H9 (cell line): ENCODE data around the gene INHBB. TPM values are rescaled to one million over a fixed set of nuclear protein-coding genes. Genes with fewer than 3 reads are reported as not detected.

Source experiments
- DNase-seq: peaks from one replicate; pipeline ENCODE4 v3.0.0-alpha.2; 2017
- H2AFZ ChIP-seq: one replicate; pipeline ENCODE4 v1.6.1; 2013; ENCODE audit warnings: mild to moderate bottlenecking, low read length, control low read depth, moderate library complexity
- H2AK5ac ChIP-seq: 2 replicates; pipeline ENCODE4 v1.6.1; 2013; ENCODE audit warnings: low read length, control low read depth, mixed read lengths; ENCODE audit not compliant: insufficient read length
- H2BK120ac ChIP-seq: one replicate; pipeline ENCODE4 v1.6.1; 2013; ENCODE audit warnings: low read depth, mild to moderate bottlenecking, low read length, control low read depth, inconsistent platforms; ENCODE audit not compliant: poor library complexity, severe bottlenecking
- H2BK12ac ChIP-seq: 2 replicates; pipeline ENCODE4 v1.6.1; 2013; ENCODE audit warnings: low read length, control low read depth, mixed read lengths, low read depth; ENCODE audit not compliant: insufficient read length
- H2BK15ac ChIP-seq: 2 replicates; pipeline ENCODE4 v1.6.1; 2013; ENCODE audit warnings: low read depth, low read length, control low read depth
- H2BK20ac ChIP-seq: one replicate; pipeline ENCODE4 v1.6.1; 2013; ENCODE audit warnings: low read depth, mild to moderate bottlenecking, low read length, control low read depth, inconsistent platforms; ENCODE audit not compliant: poor library complexity, severe bottlenecking
- H2BK5ac ChIP-seq: 2 replicates; pipeline ENCODE4 v1.6.1; 2013; ENCODE audit warnings: low read length, control low read depth, mixed read lengths; ENCODE audit not compliant: insufficient read length
- H3K14ac ChIP-seq: 2 replicates; pipeline ENCODE4 v1.6.1; 2013; ENCODE audit warnings: low read length, control low read depth; ENCODE audit not compliant: insufficient read depth
- H3K18ac ChIP-seq: 2 replicates; pipeline ENCODE4 v1.6.1; 2013; ENCODE audit warnings: low read depth, mild to moderate bottlenecking, mixed read lengths, low read length, control low read depth; ENCODE audit not compliant: insufficient read length
- H3K23ac ChIP-seq: 2 replicates; pipeline ENCODE4 v1.6.1; 2013; ENCODE audit warnings: low read length, control low read depth, mixed read lengths, low read depth; ENCODE audit not compliant: insufficient read length
- H3K23me2 ChIP-seq: 2 replicates; pipeline ENCODE4 v1.6.1; 2013; ENCODE audit warnings: low read depth, mild to moderate bottlenecking, mixed read lengths, low read length, control low read depth; ENCODE audit not compliant: insufficient read length, poor library complexity, severe bottlenecking
- H3K27ac ChIP-seq: 2 replicates; pipeline ENCODE4 v1.5.1; 2013; ENCODE audit warnings: low read length, control low read depth, mixed read lengths, low read depth; ENCODE audit not compliant: insufficient read length
- H3K27me3 ChIP-seq: 2 replicates; pipeline ENCODE4 v1.6.1; 2013; ENCODE audit warnings: low read length, control low read depth, inconsistent platforms; ENCODE audit not compliant: insufficient read depth
- H3K4ac ChIP-seq: 2 replicates; pipeline ENCODE4 v1.6.1; 2013; ENCODE audit warnings: low read depth, mild to moderate bottlenecking, control low read depth, inconsistent platforms, low read length, moderate library complexity
- H3K4me1 ChIP-seq: 2 replicates; pipeline ENCODE4 v1.6.1; 2013; ENCODE audit warnings: low read length, control low read depth, inconsistent platforms; ENCODE audit not compliant: insufficient read depth
- H3K4me2 ChIP-seq: 2 replicates; pipeline ENCODE4 v1.6.1; 2013; ENCODE audit warnings: low read length, control low read depth, mixed read lengths; ENCODE audit not compliant: insufficient read length, insufficient read depth
- H3K56ac ChIP-seq: 2 replicates; pipeline ENCODE4 v1.6.1; 2013; ENCODE audit warnings: low read depth, mild to moderate bottlenecking, mixed read lengths, low read length, control low read depth; ENCODE audit not compliant: insufficient read length
- H3K79me1 ChIP-seq: 2 replicates; pipeline ENCODE4 v1.6.1; 2013; ENCODE audit warnings: low read depth, mild to moderate bottlenecking, moderate library complexity, low read length, control low read depth, inconsistent platforms; ENCODE audit not compliant: insufficient read depth, poor library complexity, severe bottlenecking
- H3K79me2 ChIP-seq: 2 replicates; pipeline ENCODE4 v1.6.1; 2013; ENCODE audit warnings: low read length, control low read depth, inconsistent platforms; ENCODE audit not compliant: insufficient read depth
- H3K9ac ChIP-seq: 2 replicates; pipeline ENCODE4 v1.6.1; 2013; ENCODE audit warnings: low read length, control low read depth, mixed read lengths; ENCODE audit not compliant: insufficient read length; ENCODE audit errors: extremely low read depth
- H3K9me3 ChIP-seq: one replicate; pipeline ENCODE4 v1.6.1; 2013; ENCODE audit warnings: low read depth, low read length, inconsistent platforms; ENCODE audit not compliant: control insufficient read depth
- H3T11ph ChIP-seq: one replicate; pipeline ENCODE4 v1.6.1; 2013; ENCODE audit warnings: mild to moderate bottlenecking, low read length, control low read depth, inconsistent platforms
- H4K20me1 ChIP-seq: one replicate; pipeline ENCODE4 v1.6.1; 2013; ENCODE audit not compliant: control insufficient read depth, insufficient read length, insufficient read depth
- H4K5ac ChIP-seq: 2 replicates; pipeline ENCODE4 v1.6.1; 2013; ENCODE audit warnings: low read depth, mild to moderate bottlenecking, mixed read lengths, low read length, control low read depth; ENCODE audit not compliant: insufficient read length
- H4K8ac ChIP-seq: replicated peaks from 2 replicates; pipeline ENCODE4 v1.6.1; 2013; ENCODE audit warnings: low read length, control low read depth, mixed read lengths, low read depth; ENCODE audit not compliant: insufficient read length
- H4K91ac ChIP-seq: 2 replicates; pipeline ENCODE4 v1.6.1; 2013; ENCODE audit warnings: low read depth, mild to moderate bottlenecking, moderate library complexity, mixed read lengths, low read length, control low read depth; ENCODE audit not compliant: insufficient read length
- H3K27ac Mint-ChIP-seq, 3 experiments: 2 replicates in 2 of 3; 3 replicates in 1 of 3; pipeline ENCODE4 v1.8.0; 2020 to 2021; ENCODE audit warnings: mixed read lengths in 3 of 3, mild to moderate bottlenecking in 1 of 3, moderate library complexity in 1 of 3
- H3K27me3 Mint-ChIP-seq: 2 replicates; pipeline ENCODE4 v1.8.0; 2021; ENCODE audit warnings: low read depth, mild to moderate bottlenecking, moderate library complexity, mixed read lengths
- H3K36me3 Mint-ChIP-seq, 3 experiments: 2 replicates in 2 of 3; 3 replicates in 1 of 3; pipeline ENCODE4 v1.8.0; 2020 to 2021; ENCODE audit warnings: low read depth in 3 of 3, mixed read lengths in 3 of 3; ENCODE audit not compliant: insufficient read depth in 1 of 3
- H3K4me1 Mint-ChIP-seq, 2 experiments: 2 replicates each; pipeline ENCODE4 v1.8.0; 2020; ENCODE audit warnings: mixed read lengths in 2 of 2
- H3K4me3 Mint-ChIP-seq, 2 experiments: 2 replicates in 1 of 2; 3 replicates in 1 of 2; pipeline ENCODE4 v1.8.0; 2020 to 2021; ENCODE audit warnings: mild to moderate bottlenecking in 2 of 2, mixed read lengths in 2 of 2, moderate library complexity in 1 of 2
- H3K9me3 Mint-ChIP-seq, 2 experiments: 2 replicates in 1 of 2; 3 replicates in 1 of 2; pipeline ENCODE4 v1.8.0; 2020; ENCODE audit warnings: mild to moderate bottlenecking in 2 of 2, mixed read lengths in 2 of 2, moderate library complexity in 1 of 2
- WGBS: extraction: QIAGEN DNeasy Blood & Tissue Kit; methylation state at CpG from one replicate; pipeline ENCODE4 v1.1.7; 2013; ENCODE audit warnings: missing lambda C conversion rate, low lambda C conversion rate, mixed read lengths; ENCODE audit not compliant: insufficient read length; ENCODE audit errors: extremely low coverage; 5-methylcytosine and 5-hydroxymethylcytosine counted together
- total RNA-seq: library from RNA; stranded (reverse); gene quantifications from 2 replicates; pipeline ENCODE4 v1.2.1, GENCODE V29; 2021
- TF ChIP-seq, protein P1 (sequence below): fragments of 200-600 bp; sonication (generic); conservative IDR thresholded peaks from 3 replicates; pipeline ENCODE4 v1.8.0; 2021; ENCODE audit warnings: antibody characterized with exemption, mild to moderate bottlenecking

INHBB gene
- total RNA-seq, 1 experiment from 2014 or later: 0.13 TPM

DNA sequence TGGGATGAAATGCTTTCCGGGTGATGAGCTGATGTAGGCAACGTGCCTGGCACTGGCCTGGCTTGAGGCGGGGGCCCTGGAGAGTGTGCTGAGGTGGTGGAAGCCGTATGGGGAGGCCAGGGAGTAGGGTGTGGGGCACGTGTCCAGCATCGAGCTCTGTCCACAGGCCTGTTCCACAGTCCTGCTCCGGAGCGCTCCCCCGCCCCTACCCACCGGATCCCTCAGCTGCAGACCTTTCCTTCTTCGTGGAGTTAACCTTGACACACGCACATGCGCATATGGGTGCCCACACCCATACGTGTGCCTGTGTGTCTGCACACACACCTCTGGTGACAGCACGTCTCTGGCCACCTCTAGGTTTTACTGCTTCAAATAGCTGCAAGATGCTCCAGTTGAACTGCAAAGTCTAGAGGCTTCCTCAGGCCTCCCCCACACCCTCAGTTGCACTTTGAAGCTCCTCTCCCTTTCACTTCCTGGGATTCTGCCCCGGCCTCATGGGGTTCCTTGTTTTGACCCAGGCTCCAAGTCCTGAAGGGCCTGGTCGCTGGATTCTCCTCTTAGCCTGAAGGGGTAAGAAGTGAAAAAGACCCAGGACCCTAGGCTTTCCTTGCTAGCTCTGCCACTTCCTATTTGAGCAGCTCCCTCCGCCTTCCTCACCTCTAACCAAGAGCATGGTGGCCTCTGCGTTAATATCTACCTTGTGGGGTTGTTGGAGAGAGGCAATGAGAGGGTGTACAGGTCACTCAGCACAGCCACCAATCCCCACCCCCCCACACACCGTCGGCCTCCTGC, 49.5 kb downstream of the INHBB start:
- H3K23me2 ChIP-seq: no peaks in the 10 kb centered on the region
- no peak overlapping the region for H4K5ac ChIP-seq
- no peak overlapping the region for H3K23ac ChIP-seq
- no peaks in the 10 kb centered on the region; the same call in 1 of the 2 replicates for H3K27me3 ChIP-seq
- no peaks in the 10 kb centered on the region for H3K36me3 Mint-ChIP-seq
- H4K91ac ChIP-seq: no peak overlapping the region
- peaks cover 56% of the 10 kb centered on the region for H3K27me3 Mint-ChIP-seq
- no peak overlapping the region for H2BK20ac ChIP-seq
- peaks cover 8 to 17% of the 10 kb centered on the region in 2 experiments for H3K4me1 Mint-ChIP-seq
- H2BK12ac ChIP-seq: no peak overlapping the region
- no peak overlapping the region for H3K56ac ChIP-seq
- WGBS: no CpG with 5 or more reads among the region's 21 CpGs
- H3K9me3 ChIP-seq: no peaks in the 10 kb centered on the region
- H4K20me1 ChIP-seq: no peaks in the 10 kb centered on the region
- H3K9me3 Mint-ChIP-seq: no peaks in the 10 kb centered on the region
- H3K4me1 ChIP-seq: no peaks in the 10 kb centered on the region
- H4K8ac ChIP-seq: no peak overlapping the region
- H3K14ac ChIP-seq: 0 out of 2 replicates have a peak overlapping the region, but pooled peaks have one; percentile 35
- no peak overlapping the region for H3K4ac ChIP-seq
- no peak overlapping the region for H2BK5ac ChIP-seq
- no peak overlapping the region for H2BK15ac ChIP-seq
- DNase-seq: no peak
- no peak overlapping the region for H3K9ac ChIP-seq
- no peak overlapping the region for H2BK120ac ChIP-seq
- H2AK5ac ChIP-seq: no peak overlapping the region
- TF ChIP-seq, protein P1, sequence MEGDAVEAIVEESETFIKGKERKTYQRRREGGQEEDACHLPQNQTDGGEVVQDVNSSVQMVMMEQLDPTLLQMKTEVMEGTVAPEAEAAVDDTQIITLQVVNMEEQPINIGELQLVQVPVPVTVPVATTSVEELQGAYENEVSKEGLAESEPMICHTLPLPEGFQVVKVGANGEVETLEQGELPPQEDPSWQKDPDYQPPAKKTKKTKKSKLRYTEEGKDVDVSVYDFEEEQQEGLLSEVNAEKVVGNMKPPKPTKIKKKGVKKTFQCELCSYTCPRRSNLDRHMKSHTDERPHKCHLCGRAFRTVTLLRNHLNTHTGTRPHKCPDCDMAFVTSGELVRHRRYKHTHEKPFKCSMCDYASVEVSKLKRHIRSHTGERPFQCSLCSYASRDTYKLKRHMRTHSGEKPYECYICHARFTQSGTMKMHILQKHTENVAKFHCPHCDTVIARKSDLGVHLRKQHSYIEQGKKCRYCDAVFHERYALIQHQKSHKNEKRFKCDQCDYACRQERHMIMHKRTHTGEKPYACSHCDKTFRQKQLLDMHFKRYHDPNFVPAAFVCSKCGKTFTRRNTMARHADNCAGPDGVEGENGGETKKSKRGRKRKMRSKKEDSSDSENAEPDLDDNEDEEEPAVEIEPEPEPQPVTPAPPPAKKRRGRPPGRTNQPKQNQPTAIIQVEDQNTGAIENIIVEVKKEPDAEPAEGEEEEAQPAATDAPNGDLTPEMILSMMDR: no peak
- H3K79me2 ChIP-seq: no peaks in the 10 kb centered on the region
- no peak overlapping the region for H2AFZ ChIP-seq
- no peak overlapping the region for H3K4me2 ChIP-seq
- no peak overlapping the region; a peak in 1 of 7 replicates for H3K27ac Mint-ChIP-seq
- H3T11ph ChIP-seq: no peak overlapping the region
- no peak overlapping the region for H3K18ac ChIP-seq
- H3K4me3 Mint-ChIP-seq: no peak overlapping the region
- no peaks in the 10 kb centered on the region for H3K79me1 ChIP-seq
- H3K27ac ChIP-seq: no peak overlapping the region
